GM23338 (cell line): Measurements from ENCODE around the gene DUSP6. TPM values are rescaled to one million over a fixed set of nuclear protein-coding genes. Genes with fewer than 3 reads are reported as not detected.

ENCODE experiments used
- ATAC-seq: fragments of 200-7000 bp; cut with Tn5 transposase; 3 replicates; pipeline ENCODE4 v1.9.1; 2020
- DNase-seq: peaks from one replicate; pipeline ENCODE4 v3.0.0-alpha.2; 2015; ENCODE audit warnings: low spot score
- H2AFZ ChIP-seq: fragments of 200-600 bp; sonication (generic); 2 replicates; pipeline ENCODE4 v1.8.0; 2016; ENCODE audit warnings: antibody characterized with exemption, mild to moderate bottlenecking, moderate library complexity
- H3F3A ChIP-seq: fragments of 200-600 bp; sonication (generic); replicated peaks from 2 replicates; pipeline ENCODE4 v1.8.0; 2017; ENCODE audit warnings: antibody characterized with exemption, mixed run types, low read depth
- H3K27ac ChIP-seq: fragments of 200-600 bp; sonication (generic); 2 replicates; pipeline ENCODE4 v1.6.1; 2016; ENCODE audit warnings: low read depth
- H3K27me3 ChIP-seq: fragments of 200-600 bp; sonication (generic); 2 replicates; pipeline ENCODE4 v1.8.0; 2016; ENCODE audit warnings: mild to moderate bottlenecking, mixed run types, moderate library complexity; ENCODE audit not compliant: insufficient read depth
- H3K36me3 ChIP-seq: fragments of 200-600 bp; sonication (generic); 2 replicates; pipeline ENCODE4 v1.8.0; 2016; ENCODE audit warnings: mild to moderate bottlenecking; ENCODE audit not compliant: insufficient read depth
- H3K4me1 ChIP-seq: fragments of 200-600 bp; sonication (generic); 2 replicates; pipeline ENCODE4 v1.8.0; 2016; ENCODE audit warnings: mild to moderate bottlenecking, moderate library complexity; ENCODE audit not compliant: insufficient read depth
- H3K4me2 ChIP-seq: fragments of 200-600 bp; sonication (generic); 2 replicates; pipeline ENCODE4 v1.7.1; 2017; ENCODE audit warnings: mixed run types
- H3K4me3 ChIP-seq: fragments of 200-600 bp; sonication (generic); 2 replicates; pipeline ENCODE4 v1.6.1; 2016; ENCODE audit warnings: mixed run types
- H3K79me2 ChIP-seq: fragments of 200-600 bp; sonication (generic); replicated peaks from 2 replicates; pipeline ENCODE4 v1.8.0; 2017; ENCODE audit warnings: mild to moderate bottlenecking; ENCODE audit not compliant: insufficient read depth
- H3K9me2 ChIP-seq: fragments of 200-600 bp; sonication (generic); 2 replicates; pipeline ENCODE4 v1.8.0; 2017; ENCODE audit not compliant: insufficient read depth
- H4K20me1 ChIP-seq: fragments of 200-600 bp; sonication (generic); replicated peaks from 2 replicates; pipeline ENCODE4 v1.8.0; 2017; ENCODE audit warnings: mild to moderate bottlenecking; ENCODE audit not compliant: insufficient read depth
- H3K27ac Mint-ChIP-seq: 2 replicates; pipeline ENCODE4 v1.8.0; 2020; ENCODE audit warnings: inconsistent platforms, mild to moderate bottlenecking, moderate library complexity, mixed read lengths
- H3K27me3 Mint-ChIP-seq: 3 replicates; pipeline ENCODE4 v1.8.0; 2022; ENCODE audit warnings: low read depth, mild to moderate bottlenecking, moderate library complexity, mixed read lengths, inconsistent platforms; ENCODE audit not compliant: insufficient read depth, poor library complexity
- H3K36me3 Mint-ChIP-seq: 3 replicates; pipeline ENCODE4 v1.8.0; 2021; ENCODE audit warnings: low read depth, mild to moderate bottlenecking, inconsistent platforms, moderate library complexity, mixed read lengths
- H3K4me1 Mint-ChIP-seq: 3 replicates; pipeline ENCODE4 v1.8.0; 2020; ENCODE audit warnings: mild to moderate bottlenecking, inconsistent platforms, mixed read lengths
- H3K4me3 Mint-ChIP-seq: 3 replicates; pipeline ENCODE4 v1.8.0; 2021; ENCODE audit warnings: moderate library complexity, mild to moderate bottlenecking, inconsistent platforms, mixed read lengths
- H3K9me3 Mint-ChIP-seq: 3 replicates; pipeline ENCODE4 v1.8.0; 2020; ENCODE audit warnings: moderate library complexity, mild to moderate bottlenecking, inconsistent platforms, mixed read lengths
- CREB1 ChIP-seq: fragments of 250-450 bp; sonication (Bioruptor Pico); IDR thresholded peaks from 2 replicates; pipeline ENCODE4 v1.5.0; 2020; ENCODE audit warnings: low read depth, mild to moderate bottlenecking, moderate library complexity
- EZH2 ChIP-seq: fragments of 200-600 bp; sonication (generic); IDR thresholded peaks from one replicate; pipeline ENCODE4 v1.8.0; 2017; ENCODE audit warnings: antibody characterized with exemption, mild to moderate bottlenecking, low read depth; ENCODE audit not compliant: unreplicated experiment
- EZH2phosphoT487 ChIP-seq: fragments of 200-600 bp; sonication (generic); IDR thresholded peaks from one replicate; pipeline ENCODE4 v1.8.1; 2018; ENCODE audit warnings: antibody characterized with exemption; ENCODE audit not compliant: unreplicated experiment
- JUNB ChIP-seq: IDR thresholded peaks from one replicate; pipeline ENCODE4 v1.6.1; 2016; ENCODE audit warnings: antibody characterized with exemption; ENCODE audit not compliant: unreplicated experiment
- NANOG ChIP-seq: IDR thresholded peaks from 2 replicates; pipeline ENCODE4 v1.6.1; 2016; ENCODE audit warnings: antibody characterized with exemption, borderline replicate concordance
- POLR2AphosphoS5 ChIP-seq: IDR thresholded peaks from 2 replicates; pipeline ENCODE4 v1.6.1; 2016; ENCODE audit warnings: antibody characterized with exemption, low read depth
- STAT1 ChIP-seq: IDR thresholded peaks from one replicate; pipeline ENCODE4 v1.6.1; 2016; ENCODE audit warnings: antibody characterized with exemption; ENCODE audit not compliant: unreplicated experiment
- ZNF114 ChIP-seq: fragments of 250-450 bp; sonication (Bioruptor Pico); IDR thresholded peaks from 2 replicates; pipeline ENCODE4 v1.5.0; 2020; ENCODE audit warnings: mild to moderate bottlenecking, moderate library complexity
- ZNF331 ChIP-seq: fragments of 250-450 bp; sonication (Bioruptor Pico); IDR thresholded peaks from 2 replicates; pipeline ENCODE4 v1.5.0; 2020; ENCODE audit warnings: low read depth, mild to moderate bottlenecking, moderate library complexity
- polyA plus RNA-seq: library from polyadenylated mRNA; unstranded; fragments of >200 nt; fragmentation: Nextera tagmentation; extraction: Ambion mirVana; gene quantifications from 2 replicates; pipeline ENCODE4 v1.2.1, GENCODE V29; 2016
- total RNA-seq: library from RNA; depleted of rRNA; stranded (reverse); fragments of >200 nt; shearing (Covaris generic); gene quantifications from 2 replicates; pipeline ENCODE4 v1.2.3, GENCODE V29; 2014
- TF ChIP-seq, protein P1 (sequence below): IDR thresholded peaks from one replicate; pipeline ENCODE4 v1.6.1; 2018; ENCODE audit warnings: antibody characterized with exemption; ENCODE audit not compliant: unreplicated experiment
- TF ChIP-seq, protein P2 (sequence below), 2 experiments: fragments of 200-600 bp in 1 of 2; sonication (generic) in 1 of 2; conservative IDR thresholded peaks; 2 replicates each; pipeline versions ENCODE4 v1.5.1 to v1.6.1; 2016 to 2017; ENCODE audit warnings: antibody characterized with exemption in 2 of 2, low read depth in 2 of 2, mild to moderate bottlenecking in 2 of 2, moderate library complexity in 1 of 2
- TF ChIP-seq, protein P3 (sequence below): IDR thresholded peaks from 2 replicates; pipeline ENCODE4 v1.6.1; 2016; ENCODE audit warnings: antibody characterized with exemption

Gene DUSP6
- total and polyA plus RNA-seq, 2 experiments from 2014 or later = 117 to 191 TPM

DNA sequence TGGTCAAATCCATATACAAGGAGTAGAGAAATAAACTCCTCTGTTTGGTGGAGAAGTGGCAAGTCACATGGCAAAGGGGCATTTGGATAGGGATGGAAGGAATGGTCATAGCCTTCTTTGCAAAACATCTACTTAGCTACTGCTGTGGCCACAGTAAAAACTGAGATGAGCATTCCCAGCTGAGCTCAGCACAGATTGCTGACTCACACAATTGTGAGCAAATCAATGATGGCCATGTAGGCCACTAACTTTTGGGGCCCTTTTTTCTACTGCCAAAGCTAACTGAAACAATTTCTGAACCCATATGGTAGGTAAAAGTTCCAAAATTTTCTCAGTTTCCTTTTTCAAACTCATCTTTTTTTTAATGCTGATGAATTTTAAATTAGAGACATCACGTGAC, 31.6 kb downstream of the DUSP6 start (continued):
- TF ChIP-seq ZNF331 (CRISPR knock-in tag) = no peak
- no peak for TF ChIP-seq POLR2AphosphoS5
- TF ChIP-seq, protein P1, sequence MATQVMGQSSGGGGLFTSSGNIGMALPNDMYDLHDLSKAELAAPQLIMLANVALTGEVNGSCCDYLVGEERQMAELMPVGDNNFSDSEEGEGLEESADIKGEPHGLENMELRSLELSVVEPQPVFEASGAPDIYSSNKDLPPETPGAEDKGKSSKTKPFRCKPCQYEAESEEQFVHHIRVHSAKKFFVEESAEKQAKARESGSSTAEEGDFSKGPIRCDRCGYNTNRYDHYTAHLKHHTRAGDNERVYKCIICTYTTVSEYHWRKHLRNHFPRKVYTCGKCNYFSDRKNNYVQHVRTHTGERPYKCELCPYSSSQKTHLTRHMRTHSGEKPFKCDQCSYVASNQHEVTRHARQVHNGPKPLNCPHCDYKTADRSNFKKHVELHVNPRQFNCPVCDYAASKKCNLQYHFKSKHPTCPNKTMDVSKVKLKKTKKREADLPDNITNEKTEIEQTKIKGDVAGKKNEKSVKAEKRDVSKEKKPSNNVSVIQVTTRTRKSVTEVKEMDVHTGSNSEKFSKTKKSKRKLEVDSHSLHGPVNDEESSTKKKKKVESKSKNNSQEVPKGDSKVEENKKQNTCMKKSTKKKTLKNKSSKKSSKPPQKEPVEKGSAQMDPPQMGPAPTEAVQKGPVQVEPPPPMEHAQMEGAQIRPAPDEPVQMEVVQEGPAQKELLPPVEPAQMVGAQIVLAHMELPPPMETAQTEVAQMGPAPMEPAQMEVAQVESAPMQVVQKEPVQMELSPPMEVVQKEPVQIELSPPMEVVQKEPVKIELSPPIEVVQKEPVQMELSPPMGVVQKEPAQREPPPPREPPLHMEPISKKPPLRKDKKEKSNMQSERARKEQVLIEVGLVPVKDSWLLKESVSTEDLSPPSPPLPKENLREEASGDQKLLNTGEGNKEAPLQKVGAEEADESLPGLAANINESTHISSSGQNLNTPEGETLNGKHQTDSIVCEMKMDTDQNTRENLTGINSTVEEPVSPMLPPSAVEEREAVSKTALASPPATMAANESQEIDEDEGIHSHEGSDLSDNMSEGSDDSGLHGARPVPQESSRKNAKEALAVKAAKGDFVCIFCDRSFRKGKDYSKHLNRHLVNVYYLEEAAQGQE = no peak
- TF ChIP-seq, protein P2, sequence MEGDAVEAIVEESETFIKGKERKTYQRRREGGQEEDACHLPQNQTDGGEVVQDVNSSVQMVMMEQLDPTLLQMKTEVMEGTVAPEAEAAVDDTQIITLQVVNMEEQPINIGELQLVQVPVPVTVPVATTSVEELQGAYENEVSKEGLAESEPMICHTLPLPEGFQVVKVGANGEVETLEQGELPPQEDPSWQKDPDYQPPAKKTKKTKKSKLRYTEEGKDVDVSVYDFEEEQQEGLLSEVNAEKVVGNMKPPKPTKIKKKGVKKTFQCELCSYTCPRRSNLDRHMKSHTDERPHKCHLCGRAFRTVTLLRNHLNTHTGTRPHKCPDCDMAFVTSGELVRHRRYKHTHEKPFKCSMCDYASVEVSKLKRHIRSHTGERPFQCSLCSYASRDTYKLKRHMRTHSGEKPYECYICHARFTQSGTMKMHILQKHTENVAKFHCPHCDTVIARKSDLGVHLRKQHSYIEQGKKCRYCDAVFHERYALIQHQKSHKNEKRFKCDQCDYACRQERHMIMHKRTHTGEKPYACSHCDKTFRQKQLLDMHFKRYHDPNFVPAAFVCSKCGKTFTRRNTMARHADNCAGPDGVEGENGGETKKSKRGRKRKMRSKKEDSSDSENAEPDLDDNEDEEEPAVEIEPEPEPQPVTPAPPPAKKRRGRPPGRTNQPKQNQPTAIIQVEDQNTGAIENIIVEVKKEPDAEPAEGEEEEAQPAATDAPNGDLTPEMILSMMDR (conservative IDR thresholded peaks at IDR 0.05; ENCODE audit: low read depth in 2 of 2) = no peak

DNA sequence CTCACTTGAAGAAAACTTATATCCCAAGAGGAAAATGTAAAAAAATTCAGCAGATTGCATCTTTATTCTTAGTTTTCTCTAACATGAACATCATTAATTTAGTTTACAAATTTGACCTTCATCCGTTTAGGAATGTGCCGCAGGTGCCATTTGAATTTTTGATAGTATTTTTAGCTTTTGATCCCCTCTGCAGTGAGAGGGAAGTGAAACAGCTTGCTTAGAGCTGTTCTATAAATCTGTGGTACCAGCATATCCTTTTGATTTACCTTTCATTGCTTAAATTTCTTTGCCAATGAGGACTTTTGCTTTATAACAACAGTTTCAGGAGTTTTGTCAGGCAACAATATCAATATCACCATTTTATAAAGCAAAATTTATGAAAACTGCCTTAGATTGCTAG, 32.7 kb downstream of the DUSP6 start:
- no peak overlapping the region for H3K4me3 Mint-ChIP-seq
- Histone ChIP-seq H3F3A (no peaks in the 10 kb centered on the region), H3K9me2 (0 out of 2 replicates have a peak, but pooled peaks cover 5% of the 10 kb centered on the region), H3K27ac (no peak overlapping the region), H2AFZ (no peak overlapping the region), H3K36me3 (no peaks in the 10 kb centered on the region), H3K27me3 (no peaks in the 10 kb centered on the region), H3K4me2 (no peak overlapping the region), H3K4me1 (peaks cover 6% of the 10 kb centered on the region; the same call in 1 of the 2 replicates), H3K79me2 (no peaks in the 10 kb centered on the region), H3K4me3 (no peak overlapping the region), H4K20me1 (no peaks in the 10 kb centered on the region)
- TF ChIP-seq EZH2 (no peak), EZH2phosphoT487 (no peak), ZNF331 (CRISPR knock-in tag) (no peak), JUNB (no peak), POLR2AphosphoS5 (no peak), CREB1 (CRISPR knock-in tag) (no peak), NANOG (no peak), ZNF114 (no peak), STAT1 (no peak)
- TF ChIP-seq, protein P1 = no peak
- TF ChIP-seq, protein P2 (conservative IDR thresholded peaks at IDR 0.05; ENCODE audit: low read depth in 2 of 2) = no peak
- TF ChIP-seq, protein P3, sequence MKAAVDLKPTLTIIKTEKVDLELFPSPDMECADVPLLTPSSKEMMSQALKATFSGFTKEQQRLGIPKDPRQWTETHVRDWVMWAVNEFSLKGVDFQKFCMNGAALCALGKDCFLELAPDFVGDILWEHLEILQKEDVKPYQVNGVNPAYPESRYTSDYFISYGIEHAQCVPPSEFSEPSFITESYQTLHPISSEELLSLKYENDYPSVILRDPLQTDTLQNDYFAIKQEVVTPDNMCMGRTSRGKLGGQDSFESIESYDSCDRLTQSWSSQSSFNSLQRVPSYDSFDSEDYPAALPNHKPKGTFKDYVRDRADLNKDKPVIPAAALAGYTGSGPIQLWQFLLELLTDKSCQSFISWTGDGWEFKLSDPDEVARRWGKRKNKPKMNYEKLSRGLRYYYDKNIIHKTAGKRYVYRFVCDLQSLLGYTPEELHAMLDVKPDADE = no peak
- H3K27me3 Mint-ChIP-seq = no peaks in the 10 kb centered on the region
- H3K4me1 Mint-ChIP-seq = peaks cover 18% of the 10 kb centered on the region; the same call in 2 of the 3 replicates
- no peak for DNase-seq
- no peak for ATAC-seq
- H3K27ac Mint-ChIP-seq = no peak overlapping the region
- no peaks in the 10 kb centered on the region for H3K9me3 Mint-ChIP-seq
- H3K36me3 Mint-ChIP-seq = no peaks in the 10 kb centered on the region
